UCSD-AML1 (cell line): ENCODE data around the gene NACA2.
"Not testable (repeated sequence)": the region's sequence is repeated elsewhere in the genome, so short reads cannot be mapped to it uniquely, and the experiment has no call there.

Experiments used
- DNase-seq: peaks from one replicate; lab custom pipeline; 2025; ENCODE audit not compliant: unreplicated experiment; lab: John Stamatoyannopoulos, UW

Gene NACA2

GRCh38 chr17:61579347-61579746 lies 11.7 kb downstream of the NACA2 start:
- DNase-seq, result no peak

- DNase-seq, result no peak
Observed at GRCh38 chr17:61578645-61579044, 12.4 kb downstream of the NACA2 start.

- DNase-seq, result no peak
Observed at GRCh38 chr17:61575983-61576382, 15.0 kb downstream of the NACA2 start.

DNA sequence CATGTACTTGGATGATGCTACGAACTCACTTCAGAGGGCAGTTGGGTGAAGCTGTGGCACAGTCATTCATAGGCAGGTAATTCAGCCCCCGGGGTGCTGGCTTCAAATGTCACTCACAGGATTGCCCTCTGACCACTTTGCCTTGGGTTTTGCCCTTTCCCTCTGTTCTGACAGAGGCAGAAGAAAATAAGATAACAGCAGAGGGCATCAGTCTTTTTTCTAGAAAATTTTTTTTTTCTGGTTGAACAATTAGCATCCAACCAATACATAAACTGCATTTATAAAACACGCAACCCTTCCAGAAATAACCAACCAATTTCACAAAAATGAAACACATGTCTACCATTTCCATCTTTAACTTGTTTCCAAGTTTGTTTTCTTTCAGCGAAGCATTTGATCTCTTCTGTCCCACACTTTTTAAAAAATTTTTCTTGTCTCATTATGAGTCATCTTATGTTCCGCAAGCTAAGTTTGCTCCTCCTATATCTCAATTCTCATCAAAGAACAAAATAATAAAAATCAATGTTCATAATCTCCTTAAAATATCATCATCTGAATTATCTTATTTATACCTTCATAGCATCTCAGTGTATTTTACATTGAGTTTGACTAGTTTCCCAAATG lies 15.6 kb downstream of the NACA2 start:
- no peak for DNase-seq

GRCh38 chr17:61574542-61575351 lies 16.3 kb downstream of the NACA2 start:
- no peak for DNase-seq

DNA sequence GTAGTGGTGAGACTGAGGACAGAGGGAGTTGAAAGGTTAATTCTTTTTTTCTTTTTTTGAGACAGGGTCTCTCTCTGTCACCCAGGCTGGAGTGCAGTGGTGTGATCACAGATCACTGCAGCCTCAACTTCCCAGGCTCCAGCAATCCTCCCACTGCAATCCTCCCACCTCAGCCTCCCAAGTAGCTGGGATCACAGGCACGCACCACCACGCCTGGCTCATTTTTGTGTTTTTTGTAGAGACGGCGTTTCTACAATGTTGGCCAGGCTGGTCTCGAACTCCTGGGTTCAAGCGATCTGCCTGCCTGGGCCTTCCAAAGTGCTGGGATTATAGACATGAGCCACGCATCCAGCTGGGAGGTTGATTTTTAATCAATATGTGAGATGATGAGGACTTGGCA lies 18.5 kb downstream of the NACA2 start:
- not testable (repeated sequence) for DNase-seq

DNA sequence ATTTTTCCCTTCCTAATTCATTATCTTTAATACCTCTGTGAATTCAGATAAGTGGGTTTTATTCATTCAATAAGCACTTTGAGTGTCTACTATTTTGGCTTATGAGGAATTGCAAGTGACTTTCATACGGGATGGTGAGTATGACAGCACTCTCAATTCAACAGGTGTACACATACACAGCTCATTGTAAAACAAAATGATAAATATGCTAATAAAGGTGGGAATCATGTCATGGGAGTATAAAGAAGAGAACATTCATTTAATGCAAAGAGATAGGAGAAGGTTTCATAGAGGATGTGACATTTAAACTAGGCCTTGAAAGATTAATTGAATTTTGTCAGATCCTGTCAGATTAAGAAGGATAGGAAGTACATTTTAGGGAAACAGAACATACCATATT lies 19.4 kb downstream of the NACA2 start:
- no peak for DNase-seq

DNA sequence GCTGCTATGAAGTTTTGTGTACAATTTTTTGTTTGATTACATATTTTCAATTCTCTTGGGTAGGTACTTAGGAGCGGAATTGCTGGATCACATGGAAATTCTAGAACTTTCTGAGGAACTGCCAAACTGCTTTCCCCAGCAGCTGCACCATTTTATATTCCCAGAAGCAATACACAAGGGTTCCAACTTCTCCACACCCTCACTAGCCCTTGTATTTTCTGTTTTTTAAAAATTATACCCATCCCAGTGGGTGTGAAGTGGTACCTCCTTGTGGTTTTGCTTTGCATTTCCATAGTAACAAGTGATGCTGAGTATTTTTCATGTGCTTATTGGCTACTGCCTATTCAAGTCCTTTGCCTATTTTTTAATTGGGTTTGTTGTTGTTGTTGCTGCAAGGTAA lies 20.9 kb downstream of the NACA2 start:
- DNase-seq, result no peak

GRCh38 chr17:61569525-61569924 lies 21.5 kb downstream of the NACA2 start:
- DNase-seq, result not testable (repeated sequence)

DNA sequence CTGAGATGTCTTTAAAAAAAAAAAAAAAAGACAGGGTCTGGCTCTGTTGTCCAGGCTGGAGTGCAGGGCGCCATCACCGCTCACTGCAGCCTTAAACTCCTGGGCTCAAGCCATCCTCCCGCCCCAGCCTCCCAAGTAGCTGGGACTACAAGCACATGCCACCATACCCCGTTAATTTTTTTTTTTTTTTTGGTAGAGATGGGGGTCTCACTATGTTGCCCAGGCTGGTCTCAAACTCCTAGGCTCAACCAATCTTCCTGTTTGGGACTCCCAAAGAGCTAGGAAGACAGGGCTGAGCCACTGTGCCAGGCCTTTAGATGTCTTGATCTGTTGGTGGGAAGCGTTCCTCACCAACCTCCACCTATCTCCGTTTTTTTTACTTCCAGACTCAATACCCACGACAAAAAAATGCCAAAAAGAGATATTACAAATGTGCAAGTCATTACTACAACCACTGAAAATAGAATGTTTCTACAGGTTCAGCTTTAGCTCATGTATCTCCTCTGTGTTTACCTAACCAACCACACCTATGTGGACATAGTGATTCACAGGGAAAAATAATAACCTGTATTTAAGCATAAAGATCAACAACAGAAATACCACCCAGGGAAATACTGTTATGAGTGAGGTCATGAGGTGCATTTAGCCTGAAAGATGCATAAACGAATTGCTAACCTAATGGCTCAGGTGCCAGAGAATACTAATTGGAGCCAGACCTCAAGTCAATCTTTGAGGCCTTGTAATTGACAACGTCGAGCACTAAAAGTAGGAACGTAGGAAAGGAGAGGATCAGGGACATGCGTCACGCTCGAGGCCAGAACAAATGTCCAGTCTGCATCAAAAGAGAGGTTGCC lies 22.6 kb downstream of the NACA2 start:
- DNase-seq, result no peak

- DNase-seq, result no peak
Observed at GRCh38 chr17:61567045-61567802, 23.8 kb downstream of the NACA2 start.

- not testable (repeated sequence) for DNase-seq
Observed at GRCh38 chr17:61566448-61566847, 24.6 kb downstream of the NACA2 start.

DNA sequence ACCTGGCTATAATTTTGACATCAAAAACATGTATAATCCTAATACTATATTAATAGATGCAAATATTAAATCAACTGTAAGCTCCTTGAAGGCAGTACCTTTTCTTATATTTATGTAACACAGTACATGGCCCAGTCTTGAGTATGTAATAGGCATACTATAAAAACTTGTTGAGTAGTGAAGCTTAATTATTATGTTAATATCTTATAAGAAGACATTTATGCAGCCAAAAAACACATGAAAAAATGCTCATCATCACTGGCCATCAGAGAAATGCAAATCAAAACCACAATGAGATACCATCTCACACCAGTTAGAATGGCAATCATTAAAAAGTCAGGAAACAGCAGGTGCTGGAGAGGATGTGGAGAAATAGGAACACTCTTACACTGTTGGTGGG lies 25.2 kb downstream of the NACA2 start:
- DNase-seq, result not testable (repeated sequence)

- no peak for DNase-seq
Observed at GRCh38 chr17:61565213-61565612, 25.8 kb downstream of the NACA2 start.

- no peak for DNase-seq
Observed at GRCh38 chr17:61562287-61562686, 28.7 kb downstream of the NACA2 start.

- no peak for DNase-seq
Observed at GRCh38 chr17:61561354-61561753, 29.7 kb downstream of the NACA2 start.

DNA sequence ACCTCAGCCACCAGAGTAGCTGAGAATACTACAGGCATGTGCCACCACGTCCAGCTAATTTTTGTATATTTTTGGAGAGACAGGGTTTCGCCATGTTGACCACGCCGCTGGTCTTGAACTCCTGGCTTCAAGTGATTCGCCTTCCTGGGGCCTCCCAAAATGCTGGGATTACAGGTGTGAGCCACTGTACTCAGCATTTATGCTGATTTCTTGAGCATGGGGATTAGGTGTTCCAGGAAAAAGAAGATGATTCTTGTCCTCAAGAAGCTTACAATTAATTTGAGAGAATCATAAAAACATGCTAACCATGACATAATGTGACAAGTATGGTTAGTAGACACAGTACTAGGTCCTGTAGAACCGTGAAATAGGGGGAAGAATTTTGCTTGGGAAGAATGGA lies 30.9 kb downstream of the NACA2 start:
- DNase-seq, result no peak

DNA sequence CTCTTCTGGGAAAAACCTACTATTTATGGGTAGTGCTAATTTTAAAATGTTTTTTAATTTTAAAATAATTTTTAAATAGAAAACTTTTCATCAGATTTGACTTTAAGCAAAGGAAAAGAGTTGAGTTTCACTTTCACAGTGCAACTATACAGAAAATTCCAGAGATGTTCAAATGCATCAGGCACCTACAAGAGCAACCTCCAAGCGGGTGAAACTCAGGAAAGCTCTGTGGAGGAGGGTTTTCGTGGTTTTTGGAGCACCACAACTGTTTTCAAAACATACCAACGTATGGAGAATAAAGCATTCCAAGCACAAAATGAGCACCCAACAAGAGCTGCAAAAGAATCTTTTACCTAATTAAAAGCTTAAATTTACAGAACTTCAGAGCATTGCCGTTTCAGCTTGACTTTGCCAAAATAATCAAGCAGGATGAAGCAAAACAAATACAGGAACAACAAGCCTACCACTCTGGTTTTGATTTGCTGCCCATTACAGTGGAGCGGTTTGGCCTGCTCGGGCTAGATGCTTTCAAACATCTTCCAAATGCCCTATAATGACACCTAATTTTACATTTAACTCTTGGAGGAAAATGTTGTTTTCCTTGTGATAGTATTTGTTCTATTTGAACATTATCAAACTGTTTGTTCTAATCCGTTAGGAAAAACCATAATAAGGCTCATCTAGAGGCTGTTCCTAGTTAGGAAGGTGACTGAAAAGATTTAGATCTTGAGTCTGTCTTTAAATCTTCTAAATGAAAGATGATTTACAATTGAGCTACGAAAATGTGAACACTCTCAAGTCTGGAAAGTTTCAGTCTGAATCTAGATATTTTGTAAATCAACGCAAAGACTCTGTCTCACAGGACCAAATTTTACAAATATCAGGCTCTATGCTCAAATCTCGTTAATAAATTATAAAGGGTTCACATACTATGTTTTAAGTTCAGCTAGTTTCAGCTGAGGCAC lies 34.5 kb downstream of the NACA2 start:
- DNase-seq, result no peak

- DNase-seq, result no peak
Observed at GRCh38 chr17:61555127-61555566, 35.9 kb downstream of the NACA2 start.

- DNase-seq, result no peak
Observed at GRCh38 chr17:61554209-61554608, 36.8 kb downstream of the NACA2 start.
